AG20443 (cell line): ENCODE data around the gene OR51A7.
A peak's percentile ranks its signal among the peaks of the same experiment; 100 is the strongest.
"Not testable (repeated sequence)": the region's sequence is repeated elsewhere in the genome, so short reads cannot be mapped to it uniquely, and the experiment has no call there.

Source experiments
- DNase-seq: peaks from one replicate; pipeline ENCODE4 v3.0.0; 2012; ENCODE audit warnings: low spot score, mixed read lengths

OR51A7 gene, protein sequence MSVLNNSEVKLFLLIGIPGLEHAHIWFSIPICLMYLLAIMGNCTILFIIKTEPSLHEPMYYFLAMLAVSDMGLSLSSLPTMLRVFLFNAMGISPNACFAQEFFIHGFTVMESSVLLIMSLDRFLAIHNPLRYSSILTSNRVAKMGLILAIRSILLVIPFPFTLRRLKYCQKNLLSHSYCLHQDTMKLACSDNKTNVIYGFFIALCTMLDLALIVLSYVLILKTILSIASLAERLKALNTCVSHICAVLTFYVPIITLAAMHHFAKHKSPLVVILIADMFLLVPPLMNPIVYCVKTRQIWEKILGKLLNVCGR

GRCh38 chr11:4903484-4903883 is at the start of gene OR51A7:
OR51A7 (plus strand) TSS chr11:4903783; CDS start chr11:4907370, 3,587 bp downstream.
- no peak for DNase-seq

GRCh38 chr11:4854286-4854685 is 49.3 kb upstream of the OR51A7 start:
- DNase-seq: not testable (repeated sequence)

DNA sequence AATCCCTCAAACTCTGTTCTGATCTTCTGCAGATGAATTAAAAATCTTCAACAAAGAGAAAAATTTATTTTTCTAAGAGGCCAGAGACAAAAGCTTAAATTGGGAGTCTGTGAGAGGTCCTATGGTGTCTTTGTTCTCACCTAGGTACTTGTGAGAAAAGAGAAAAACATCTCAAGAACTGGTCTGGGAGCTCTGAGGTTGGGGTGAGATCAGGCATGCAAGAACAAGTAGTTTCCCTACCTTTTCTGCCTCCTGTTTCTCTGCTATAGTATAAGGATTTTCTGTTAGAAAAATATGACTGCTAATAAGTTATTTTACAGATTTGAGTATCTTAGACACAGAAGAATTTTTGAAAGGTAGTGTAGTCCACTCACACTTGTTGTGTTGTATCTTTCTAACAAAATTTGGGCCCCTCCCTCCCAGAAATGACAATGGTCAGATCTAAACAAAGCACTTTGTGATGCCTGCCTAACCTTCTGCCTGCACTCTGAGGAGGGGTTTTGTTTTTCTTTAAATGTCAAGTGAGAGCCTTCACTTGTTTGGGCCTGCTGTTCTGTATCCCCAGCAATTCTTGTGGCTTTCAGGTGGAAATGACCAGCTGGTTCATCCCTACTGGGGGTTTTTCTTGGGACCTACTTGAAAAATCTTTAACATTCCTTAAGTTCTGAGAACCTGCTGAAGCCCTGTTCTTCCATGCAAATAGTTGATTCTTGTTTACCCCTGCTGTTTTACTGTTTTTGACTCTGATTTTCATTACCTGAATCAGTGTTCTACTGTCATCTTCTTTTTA is 40.9 kb upstream of the OR51A7 start:
- no peak for DNase-seq

DNA sequence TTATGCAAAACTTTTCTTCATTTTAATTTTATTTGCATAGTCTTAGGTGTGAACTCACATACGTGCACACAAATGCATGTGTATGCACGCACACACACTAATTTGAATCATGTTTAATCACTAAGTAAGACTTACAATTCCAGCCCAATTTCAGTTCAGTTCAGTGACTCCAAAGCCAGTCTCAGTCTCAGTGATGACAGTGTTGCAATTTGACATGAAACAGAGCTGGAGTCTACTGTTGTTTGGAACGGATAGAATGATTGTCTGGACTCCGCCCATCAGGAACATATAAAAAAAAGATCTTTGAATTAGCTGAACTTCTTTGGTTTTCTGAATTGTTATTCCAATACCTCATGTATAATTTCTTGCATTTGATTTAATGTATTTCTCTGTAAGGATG is 39.7 kb upstream of the OR51A7 start:
- DNase-seq: no peak

GRCh38 chr11:4865855-4866254 is 37.7 kb upstream of the OR51A7 start:
- DNase-seq: no peak

DNA sequence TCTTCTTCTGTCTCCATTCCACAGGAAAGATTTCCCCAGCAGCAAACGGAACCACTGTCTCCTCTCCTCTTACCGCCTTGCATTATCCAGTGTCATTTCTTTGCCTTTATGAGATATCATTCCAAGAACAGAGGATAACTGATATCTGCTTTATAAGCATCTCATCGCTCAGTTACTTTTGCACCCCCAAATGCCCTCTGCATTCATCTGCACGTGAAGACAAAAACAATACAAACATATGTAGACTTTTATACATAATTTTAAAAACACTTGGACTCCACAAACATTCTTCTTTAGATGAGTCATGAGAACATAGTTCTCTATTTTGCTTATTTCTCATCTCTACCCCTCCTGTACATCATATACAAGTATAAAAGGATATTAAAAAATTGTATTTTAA is 22.4 kb upstream of the OR51A7 start:
- DNase-seq: no peak

GRCh38 chr11:4881860-4882500 is 21.6 kb upstream of the OR51A7 start, which contains the start of gene OR51T1:
OR51T1 (plus strand) TSS chr11:4881900; CDS start chr11:4881900, 0 bp downstream.
- DNase-seq: no peak

DNA sequence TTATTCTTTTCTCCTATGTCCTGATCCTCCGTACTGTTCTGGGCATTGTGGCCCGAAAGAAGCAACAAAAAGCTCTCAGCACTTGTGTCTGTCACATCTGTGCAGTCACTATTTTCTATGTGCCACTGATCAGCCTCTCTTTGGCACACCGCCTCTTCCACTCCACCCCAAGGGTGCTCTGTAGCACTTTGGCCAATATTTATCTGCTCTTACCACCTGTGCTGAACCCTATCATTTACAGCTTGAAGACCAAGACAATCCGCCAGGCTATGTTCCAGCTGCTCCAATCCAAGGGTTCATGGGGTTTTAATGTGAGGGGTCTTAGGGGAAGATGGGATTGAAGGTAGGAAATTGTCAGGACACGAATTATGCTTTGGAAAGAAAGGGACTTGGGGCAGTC is 21.0 kb upstream of the OR51A7 start:
- no peak for DNase-seq

GRCh38 chr11:4884361-4884760 is 19.2 kb upstream of the OR51A7 start:
- DNase-seq: no peak

DNA sequence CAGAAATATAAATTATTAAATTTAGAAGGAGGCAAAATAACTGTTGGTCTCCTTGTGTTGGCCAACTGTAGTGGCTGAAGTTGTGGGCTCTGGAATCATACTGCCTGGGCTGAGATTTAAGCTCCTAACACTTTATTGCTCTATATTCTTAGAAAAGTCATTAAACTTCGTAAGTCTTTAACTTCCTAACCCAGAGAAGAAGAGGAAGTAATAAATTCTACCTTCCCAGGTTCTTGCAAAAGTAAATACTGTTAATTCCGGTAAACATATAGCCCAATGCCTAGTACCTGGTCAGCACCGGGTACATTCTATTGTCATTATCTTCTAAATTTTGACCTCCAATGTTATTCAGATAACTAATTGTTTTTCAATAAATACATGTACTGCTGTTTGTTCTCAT is 17.4 kb upstream of the OR51A7 start:
- DNase-seq: no peak

DNA sequence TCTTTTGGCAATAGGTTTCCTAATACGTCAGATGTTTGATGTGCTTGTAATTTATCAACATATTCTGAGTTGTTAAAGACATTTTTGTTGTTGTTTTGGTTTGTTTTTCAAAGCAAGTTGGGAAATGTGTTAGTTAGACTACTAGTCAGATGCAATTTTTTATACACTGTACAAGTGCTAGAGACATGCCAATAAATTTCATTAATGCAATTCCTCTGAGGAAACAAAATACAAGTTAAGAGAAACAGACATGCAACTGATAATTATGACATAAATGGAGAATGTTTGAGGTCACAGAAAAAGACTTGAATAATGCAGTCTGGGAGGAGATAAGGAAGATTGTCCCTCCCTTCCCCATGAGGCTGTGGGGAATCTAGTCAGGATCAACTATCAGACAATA is 16.0 kb upstream of the OR51A7 start:
- no peak for DNase-seq

- no peak for DNase-seq
These were observed 13.3 kb upstream of the OR51A7 start for GRCh38 chr11:4890279-4890678.

DNA sequence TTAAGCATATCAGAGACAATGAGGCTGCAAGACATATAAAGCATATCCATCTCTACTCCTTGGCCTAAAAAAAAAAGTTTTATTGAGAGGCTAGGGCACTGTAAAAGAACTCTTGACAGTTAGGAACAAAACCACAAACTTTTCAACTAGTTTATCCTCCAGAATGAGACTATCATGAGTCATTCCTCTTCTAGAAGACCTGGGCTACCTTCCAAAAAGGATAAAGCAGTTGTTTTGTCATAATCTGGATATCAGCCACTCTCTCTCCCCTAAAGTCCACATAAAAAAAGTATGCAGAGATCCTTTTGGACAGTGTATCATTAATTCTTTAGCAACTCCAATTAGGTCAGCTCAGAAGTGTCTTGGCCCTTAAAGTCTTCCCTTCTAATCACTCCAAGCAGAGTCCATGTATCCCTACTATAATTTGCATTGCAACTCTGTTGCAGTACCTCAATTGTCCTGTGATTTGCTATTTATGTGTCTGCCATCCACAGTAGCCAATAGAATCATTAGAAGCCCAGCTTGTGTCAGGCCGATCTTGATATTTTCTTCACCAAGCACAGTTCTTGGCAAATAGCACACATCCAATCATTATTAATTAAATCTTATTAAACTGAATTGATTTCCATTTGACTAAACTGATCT is 11.5 kb upstream of the OR51A7 start:
- DNase-seq: peak; percentile 38

GRCh38 chr11:4916581-4916980 is 13.0 kb downstream of the OR51A7 start:
- no peak for DNase-seq

DNA sequence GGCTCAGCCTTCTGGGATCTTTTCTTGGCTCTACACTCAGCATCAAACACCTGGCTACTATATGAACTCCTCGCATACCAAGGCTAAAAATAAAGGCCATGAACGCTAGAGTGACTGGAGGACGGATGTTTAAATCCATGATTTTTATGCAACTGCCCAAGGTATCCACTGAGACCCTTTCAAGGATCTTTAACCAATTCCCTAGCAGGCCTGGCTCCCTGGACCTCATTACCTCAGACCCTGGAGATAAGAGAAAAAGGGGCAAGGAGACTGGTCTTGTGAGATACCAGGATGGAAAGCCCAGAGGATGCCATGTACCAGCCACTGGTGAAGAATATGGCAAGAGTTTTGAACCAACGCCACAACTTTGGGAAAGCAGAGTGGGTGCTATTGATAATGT is 15.7 kb downstream of the OR51A7 start, which contains the start of gene OR51G2:
Gene OR51G2, minus strand, starts transcription at position 101 of the 400 bp plus-strand sequence. CDS start 3,687 bp downstream, outside the sequence.
- no peak for DNase-seq

GRCh38 chr11:4921796-4922195 is 18.2 kb downstream of the OR51A7 start:
- no peak for DNase-seq

GRCh38 chr11:4922304-4922703 is 18.7 kb downstream of the OR51A7 start:
- no peak for DNase-seq

DNA sequence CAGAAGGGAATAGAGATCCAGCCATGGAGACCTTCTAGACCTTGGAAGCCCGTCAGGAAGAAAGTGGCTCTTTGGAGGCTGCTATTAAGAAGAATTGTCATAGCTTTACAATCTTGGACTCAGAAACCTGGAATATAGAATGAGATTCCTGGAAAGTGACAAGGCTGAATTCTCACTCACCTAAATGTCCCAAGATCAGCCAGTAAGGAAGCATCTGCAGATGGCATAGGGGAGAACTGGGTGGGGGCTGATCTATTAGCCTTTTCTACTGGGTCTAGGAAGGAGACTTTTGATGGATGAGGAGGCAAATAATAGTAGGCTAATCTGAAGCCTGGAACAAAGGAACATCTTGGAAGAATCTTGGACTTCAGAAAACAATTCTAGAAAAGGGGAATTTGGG is 20.7 kb downstream of the OR51A7 start, which contains the start of gene OR51G1:
Gene OR51G1, minus strand, starts transcription at position 101 of the 400 bp plus-strand sequence. Its CDS starts 0 bp downstream, at position 101.
- DNase-seq: no peak

DNA sequence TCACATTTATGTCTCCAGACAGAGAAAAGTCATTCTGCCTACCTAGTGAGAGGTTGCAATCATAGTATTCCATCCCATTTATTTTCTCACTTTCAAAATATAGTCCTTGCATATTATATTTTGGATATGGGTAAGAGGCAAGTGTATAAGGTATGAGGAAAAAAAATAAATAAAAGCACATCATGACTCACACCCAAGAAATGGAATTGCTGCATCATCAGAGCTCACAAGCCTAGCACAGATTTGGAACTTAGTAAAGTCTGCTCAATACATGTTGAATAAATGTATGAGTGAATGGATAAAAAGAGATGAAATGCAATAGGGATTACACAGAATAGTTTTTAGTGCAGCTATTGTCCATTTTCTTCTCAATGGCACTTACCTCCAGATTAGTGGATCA is 23.0 kb downstream of the OR51A7 start:
- no peak for DNase-seq

DNA sequence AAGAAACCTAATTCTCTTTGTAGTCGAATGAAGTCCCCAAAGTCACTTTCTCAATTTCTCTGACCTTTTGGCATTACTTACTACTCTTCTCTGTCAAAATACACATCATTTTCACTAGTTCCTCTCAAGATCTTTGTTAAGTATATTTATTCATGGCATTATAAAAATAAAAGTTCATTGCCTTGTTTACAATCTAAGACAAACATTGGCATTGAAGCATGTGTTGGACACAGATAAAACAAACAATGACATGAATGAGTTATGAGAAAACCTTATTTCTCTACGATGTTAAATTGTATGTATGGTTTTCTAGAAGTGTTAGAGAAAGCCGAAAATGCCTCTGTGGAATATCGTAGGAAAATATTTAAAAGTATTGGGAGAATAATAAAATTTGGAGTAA is 29.2 kb downstream of the OR51A7 start:
- no peak for DNase-seq

DNA sequence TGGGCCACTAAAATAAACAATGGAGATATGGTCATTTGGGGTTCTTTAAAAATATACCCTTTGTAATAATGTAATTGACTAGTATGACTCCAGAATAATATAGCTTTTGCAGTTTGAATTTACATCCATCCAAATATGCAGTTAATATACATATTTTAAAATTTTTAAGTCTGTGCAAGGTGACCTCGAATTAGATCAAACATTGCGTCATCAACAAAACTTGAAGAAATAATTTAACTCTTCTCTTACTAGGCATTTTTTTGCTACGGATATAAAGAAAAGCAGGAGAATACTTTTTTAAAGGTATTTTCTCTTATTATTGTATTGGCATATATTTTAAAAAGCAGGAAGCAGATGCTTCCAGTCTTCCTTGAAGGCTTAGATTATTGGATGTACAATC is 33.2 kb downstream of the OR51A7 start:
- DNase-seq: no peak

DNA sequence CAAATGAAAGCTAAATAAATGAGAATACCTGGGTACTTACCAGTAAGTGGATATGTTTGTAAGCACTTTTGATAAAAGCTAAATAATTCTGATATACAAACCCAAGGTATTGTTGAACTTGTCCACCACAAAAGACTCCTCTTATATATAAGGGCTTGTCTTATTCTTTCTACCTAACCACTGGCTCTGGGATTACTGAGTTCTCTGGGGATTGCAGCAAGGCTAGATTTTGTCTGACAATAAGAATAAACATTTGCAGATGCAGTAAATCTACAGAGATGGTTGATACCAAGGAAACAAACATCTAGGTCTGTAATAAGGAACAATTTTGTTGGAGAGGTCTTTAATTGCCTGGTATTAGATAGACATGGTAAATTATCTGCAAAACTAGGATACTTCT is 43.9 kb downstream of the OR51A7 start, which contains the start of gene OR51A4:
Gene OR51A4, minus strand, starts transcription at position 101 of the 400 bp plus-strand sequence. CDS start 505 bp downstream, outside the sequence.
- no peak for DNase-seq
